Measurements from ENCODE around the gene ITPK1. TPM values are rescaled to one million over a fixed set of nuclear protein-coding genes. Genes with fewer than 3 reads are reported as not detected.

Gene ITPK1
- polyA plus RNA-seq, 1 of the 3 experiments (the other 2 are of a cell fraction), result 23.2 TPM

DNA sequence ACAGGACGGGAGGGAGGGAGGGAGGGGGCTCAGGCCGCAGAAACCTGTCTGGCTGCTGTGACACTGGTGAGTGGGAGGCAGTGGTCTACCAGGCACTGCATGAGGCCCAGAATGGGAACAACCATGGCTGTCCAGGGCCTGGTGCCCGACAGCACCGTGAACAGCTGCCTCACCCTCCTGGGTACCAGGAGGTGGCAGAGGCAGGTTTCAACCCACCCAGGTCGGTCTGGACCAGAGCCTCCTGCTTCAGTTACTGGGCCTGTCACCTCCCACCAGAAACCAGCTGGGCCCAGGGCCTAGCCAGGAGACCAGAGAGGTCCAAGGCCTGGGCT lies 80.2 kb downstream of the ITPK1 start (continued):
- TF ChIP-seq SIN3A (IDR thresholded peaks at IDR 0.05; ENCODE audit: borderline replicate concordance, low read depth, low read length), result no peak

DNA sequence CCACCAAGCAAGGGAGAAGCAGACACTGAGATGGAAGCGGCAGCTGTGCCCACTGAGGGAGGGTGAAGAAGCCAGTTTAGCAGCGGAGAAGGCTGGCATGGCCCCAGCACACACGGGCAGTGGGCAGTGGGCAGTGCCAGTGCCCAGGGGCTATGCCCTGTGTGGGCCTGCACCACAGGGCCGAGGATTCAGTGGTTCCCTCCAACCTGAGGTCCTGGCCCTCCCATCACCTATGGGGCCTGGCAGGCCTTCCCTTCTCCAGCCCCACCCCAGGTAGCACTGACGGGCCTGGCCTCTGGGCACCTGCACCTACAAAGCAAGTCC lies 81.1 kb downstream of the ITPK1 start:
- DNase-seq, result no peak
- Histone ChIP-seq H4K20me1 (ENCODE audit: insufficient read depth) (0 out of 2 replicates have a peak, but pooled peaks cover 5% of the 10 kb centered on the region), H3K27me3 (ENCODE audit: insufficient read depth) (no peaks in the 10 kb centered on the region), H3K9me2 (no peaks in the 10 kb centered on the region), H3K36me3 (replicated peaks in 1 of 2; ENCODE audit: control insufficient read depth in 1 of 2, insufficient read depth in 2 of 2, low read length in 1 of 2) (no peaks in the 10 kb centered on the region), H3K4me2 (no peak overlapping the region), H2AFZ (ENCODE audit: low read depth) (no peak overlapping the region), H3K4me3 (ENCODE audit: low read depth in 2 of 2, low read length in 1 of 2) (no peak overlapping the region), H3F3A (replicated peaks; ENCODE audit: insufficient read depth) (no peaks in the 10 kb centered on the region), H3K79me2 (ENCODE audit: insufficient read depth) (no peaks in the 10 kb centered on the region), H3K9me3 (no peaks in the 10 kb centered on the region), H3K9ac (no peak overlapping the region), H3K4me1 (ENCODE audit: control insufficient read depth in 1 of 2, insufficient read depth in 2 of 2, low read depth in 1 of 2, low read length in 1 of 2) (peaks cover 8 to 57% of the 10 kb centered on the region in 2 experiments; a peak in 3 of 4 replicates), H3K27ac (ENCODE audit: low read depth in 2 of 2, low read length in 1 of 2) (no peak overlapping the region; a peak in 1 of 4 replicates)
- ChIA-PET POLR2A (no interaction called here), CTCF (interaction anchor here (1.1 to 2.8 kb wide), 11 partner anchors 9 to 145 kb away, joined by 3 to 10 read pairs (median 7); no protein-coding TSS in a partner anchor)
- 97% methylated on average over 4 of the region's 5 CpGs for WGBS (ENCODE audit: low lambda C conversion rate)
- TF ChIP-seq SIN3A (IDR thresholded peaks at IDR 0.05; ENCODE audit: borderline replicate concordance, low read depth, low read length), result no peak
- TF ChIP-seq RFX5 (IDR thresholded peaks at IDR 0.05; ENCODE audit: low read length), result no peak
- no peak for TF ChIP-seq SMC3 (IDR thresholded peaks at IDR 0.05; ENCODE audit: low read depth, low read length)
- TF ChIP-seq FOXJ3 (CRISPR knock-in tag; IDR thresholded peaks at IDR 0.05), result no peak
- TF ChIP-seq JUND (IDR thresholded peaks at IDR 0.05), result no peak
- TF ChIP-seq, protein P1, sequence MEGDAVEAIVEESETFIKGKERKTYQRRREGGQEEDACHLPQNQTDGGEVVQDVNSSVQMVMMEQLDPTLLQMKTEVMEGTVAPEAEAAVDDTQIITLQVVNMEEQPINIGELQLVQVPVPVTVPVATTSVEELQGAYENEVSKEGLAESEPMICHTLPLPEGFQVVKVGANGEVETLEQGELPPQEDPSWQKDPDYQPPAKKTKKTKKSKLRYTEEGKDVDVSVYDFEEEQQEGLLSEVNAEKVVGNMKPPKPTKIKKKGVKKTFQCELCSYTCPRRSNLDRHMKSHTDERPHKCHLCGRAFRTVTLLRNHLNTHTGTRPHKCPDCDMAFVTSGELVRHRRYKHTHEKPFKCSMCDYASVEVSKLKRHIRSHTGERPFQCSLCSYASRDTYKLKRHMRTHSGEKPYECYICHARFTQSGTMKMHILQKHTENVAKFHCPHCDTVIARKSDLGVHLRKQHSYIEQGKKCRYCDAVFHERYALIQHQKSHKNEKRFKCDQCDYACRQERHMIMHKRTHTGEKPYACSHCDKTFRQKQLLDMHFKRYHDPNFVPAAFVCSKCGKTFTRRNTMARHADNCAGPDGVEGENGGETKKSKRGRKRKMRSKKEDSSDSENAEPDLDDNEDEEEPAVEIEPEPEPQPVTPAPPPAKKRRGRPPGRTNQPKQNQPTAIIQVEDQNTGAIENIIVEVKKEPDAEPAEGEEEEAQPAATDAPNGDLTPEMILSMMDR (IDR thresholded peaks at IDR 0.05), result no peak
- TF ChIP-seq CHD2 (IDR thresholded peaks at IDR 0.05; ENCODE audit: low read length, partially characterized antibody), result no peak
- TF ChIP-seq, protein P2, sequence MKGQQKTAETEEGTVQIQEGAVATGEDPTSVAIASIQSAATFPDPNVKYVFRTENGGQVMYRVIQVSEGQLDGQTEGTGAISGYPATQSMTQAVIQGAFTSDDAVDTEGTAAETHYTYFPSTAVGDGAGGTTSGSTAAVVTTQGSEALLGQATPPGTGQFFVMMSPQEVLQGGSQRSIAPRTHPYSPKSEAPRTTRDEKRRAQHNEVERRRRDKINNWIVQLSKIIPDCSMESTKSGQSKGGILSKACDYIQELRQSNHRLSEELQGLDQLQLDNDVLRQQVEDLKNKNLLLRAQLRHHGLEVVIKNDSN (IDR thresholded peaks at IDR 0.05; ENCODE audit: borderline replicate concordance, low read depth), result no peak
- TF ChIP-seq RXRA (IDR thresholded peaks at IDR 0.05; ENCODE audit: borderline replicate concordance, low read depth), result no peak
- TF ChIP-seq, protein P3, sequence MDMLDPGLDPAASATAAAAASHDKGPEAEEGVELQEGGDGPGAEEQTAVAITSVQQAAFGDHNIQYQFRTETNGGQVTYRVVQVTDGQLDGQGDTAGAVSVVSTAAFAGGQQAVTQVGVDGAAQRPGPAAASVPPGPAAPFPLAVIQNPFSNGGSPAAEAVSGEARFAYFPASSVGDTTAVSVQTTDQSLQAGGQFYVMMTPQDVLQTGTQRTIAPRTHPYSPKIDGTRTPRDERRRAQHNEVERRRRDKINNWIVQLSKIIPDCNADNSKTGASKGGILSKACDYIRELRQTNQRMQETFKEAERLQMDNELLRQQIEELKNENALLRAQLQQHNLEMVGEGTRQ (IDR thresholded peaks at IDR 0.05; ENCODE audit: borderline replicate concordance, low read depth, low read length), result no peak
- no peak for TF ChIP-seq EZH2phosphoT487 (IDR thresholded peaks at IDR 0.05; ENCODE audit: borderline replicate concordance, low read depth)
- no peak for TF ChIP-seq MEF2A (IDR thresholded peaks at IDR 0.05; ENCODE audit: borderline replicate concordance, low read depth)
- TF ChIP-seq NRF1 (IDR thresholded peaks at IDR 0.05; ENCODE audit: low read depth, low read length), result no peak
- no peak for TF ChIP-seq ELF1 (IDR thresholded peaks at IDR 0.05)
- TF ChIP-seq TEAD4 (IDR thresholded peaks at IDR 0.05; ENCODE audit: borderline replicate concordance, insufficient read depth), result no peak
- no peak for TF ChIP-seq YY1 (IDR thresholded peaks at IDR 0.05; ENCODE audit: low read depth)
- no peak for TF ChIP-seq GATA2 (CRISPR knock-in tag; IDR thresholded peaks at IDR 0.05)
- TF ChIP-seq, protein P4, sequence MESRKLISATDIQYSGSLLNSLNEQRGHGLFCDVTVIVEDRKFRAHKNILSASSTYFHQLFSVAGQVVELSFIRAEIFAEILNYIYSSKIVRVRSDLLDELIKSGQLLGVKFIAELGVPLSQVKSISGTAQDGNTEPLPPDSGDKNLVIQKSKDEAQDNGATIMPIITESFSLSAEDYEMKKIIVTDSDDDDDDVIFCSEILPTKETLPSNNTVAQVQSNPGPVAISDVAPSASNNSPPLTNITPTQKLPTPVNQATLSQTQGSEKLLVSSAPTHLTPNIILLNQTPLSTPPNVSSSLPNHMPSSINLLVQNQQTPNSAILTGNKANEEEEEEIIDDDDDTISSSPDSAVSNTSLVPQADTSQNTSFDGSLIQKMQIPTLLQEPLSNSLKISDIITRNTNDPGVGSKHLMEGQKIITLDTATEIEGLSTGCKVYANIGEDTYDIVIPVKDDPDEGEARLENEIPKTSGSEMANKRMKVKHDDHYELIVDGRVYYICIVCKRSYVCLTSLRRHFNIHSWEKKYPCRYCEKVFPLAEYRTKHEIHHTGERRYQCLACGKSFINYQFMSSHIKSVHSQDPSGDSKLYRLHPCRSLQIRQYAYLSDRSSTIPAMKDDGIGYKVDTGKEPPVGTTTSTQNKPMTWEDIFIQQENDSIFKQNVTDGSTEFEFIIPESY (IDR thresholded peaks at IDR 0.05; ENCODE audit: borderline replicate concordance, low read depth), result no peak
- no peak for TF ChIP-seq GABPA (IDR thresholded peaks at IDR 0.05; ENCODE audit: low read depth)
- TF ChIP-seq EP300 (IDR thresholded peaks at IDR 0.05; ENCODE audit: borderline replicate concordance in 1 of 2, low read depth in 1 of 2, low read length in 1 of 2), result no peak

All from SK-N-SH (cell line).